ELR (cell line): ENCODE data around the gene BOK.
A peak's percentile ranks its signal among the peaks of the same experiment; 100 is the strongest.

Experiments
- DNase-seq: peaks from one replicate; pipeline ENCODE4 v3.0.0-alpha.2; 2015; ENCODE audit warnings: low read depth

Gene BOK

GRCh38 chr2:241601841-241602240, 43.3 kb downstream of the BOK start:
- no peak for DNase-seq

DNA sequence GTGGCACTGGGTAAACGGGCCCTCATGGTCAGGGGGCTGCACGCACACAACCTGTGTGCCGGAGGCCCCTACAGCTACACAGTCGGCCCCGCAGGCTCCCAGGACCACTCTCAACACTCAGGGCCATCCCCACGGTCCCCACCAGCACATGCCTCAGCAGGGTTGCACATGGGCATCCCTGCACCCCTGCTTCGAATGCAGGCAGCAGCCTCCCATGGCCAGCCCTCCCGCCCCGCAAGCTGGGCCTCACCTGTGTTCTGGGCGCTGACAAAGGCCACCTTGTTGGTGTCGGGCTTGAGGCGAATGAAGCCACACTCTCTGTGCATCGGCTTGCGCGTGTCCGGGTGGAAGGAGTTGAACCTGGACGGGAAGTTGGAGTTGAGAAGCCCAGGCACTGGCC, 44.2 kb downstream of the BOK start:
- DNase-seq = no peak

DNA sequence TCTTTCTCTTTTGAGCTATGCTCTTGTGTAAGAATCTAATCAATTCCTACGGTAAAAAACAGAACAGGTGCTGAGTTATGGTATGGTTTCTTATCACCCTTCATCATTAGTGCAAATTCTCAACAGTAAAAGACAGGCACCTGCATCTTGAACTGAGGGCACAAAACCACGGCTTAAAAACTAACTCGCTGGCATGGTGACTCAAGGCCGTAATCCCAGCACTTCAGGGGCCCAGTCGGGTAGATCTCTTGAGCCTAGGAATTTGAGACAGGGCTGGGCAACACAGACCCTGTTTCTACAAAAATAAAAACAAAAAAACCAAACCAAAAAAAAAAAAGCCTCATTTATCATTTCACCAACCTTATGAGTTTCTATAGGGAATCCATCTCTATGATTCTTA, 45.1 kb downstream of the BOK start:
- no peak for DNase-seq

- DNase-seq = no peak
These were observed 47.6 kb downstream of the BOK start for GRCh38 chr2:241606186-241606585.

DNA sequence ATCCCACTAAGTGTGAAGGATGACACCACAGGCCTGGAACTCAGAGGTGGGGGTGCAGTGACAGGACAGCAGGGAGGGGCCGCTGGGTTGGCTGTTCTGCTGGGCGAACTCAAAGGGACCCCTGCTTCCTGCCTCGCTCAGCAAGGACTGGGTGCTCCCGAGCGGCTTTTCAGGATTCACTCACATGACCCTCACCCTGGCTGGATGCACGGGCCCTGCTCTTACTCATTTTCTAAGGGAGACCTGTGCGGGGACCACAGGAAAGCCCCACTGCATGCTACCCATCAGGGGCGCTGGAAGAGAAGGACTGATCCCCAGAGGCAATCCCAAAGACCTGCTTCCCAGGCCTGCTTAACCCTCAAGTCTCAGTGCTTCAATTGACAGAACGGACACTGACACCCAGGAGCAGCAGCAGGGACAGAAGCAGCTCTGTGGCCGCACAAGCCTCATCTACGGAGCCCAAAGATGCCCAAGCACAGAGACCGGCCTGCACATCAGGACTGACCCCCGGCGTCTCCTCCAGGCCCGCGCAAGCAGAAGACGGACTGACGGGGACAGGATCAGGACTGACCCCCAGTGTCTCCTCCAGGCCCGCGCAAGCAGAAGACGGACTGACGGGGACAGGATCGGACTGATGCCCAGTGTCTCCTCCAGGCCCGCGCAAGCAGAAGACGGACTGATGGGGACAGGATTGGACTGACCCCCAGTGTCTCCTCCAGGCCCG, 48.8 kb downstream of the BOK start:
- no peak for DNase-seq

DNA sequence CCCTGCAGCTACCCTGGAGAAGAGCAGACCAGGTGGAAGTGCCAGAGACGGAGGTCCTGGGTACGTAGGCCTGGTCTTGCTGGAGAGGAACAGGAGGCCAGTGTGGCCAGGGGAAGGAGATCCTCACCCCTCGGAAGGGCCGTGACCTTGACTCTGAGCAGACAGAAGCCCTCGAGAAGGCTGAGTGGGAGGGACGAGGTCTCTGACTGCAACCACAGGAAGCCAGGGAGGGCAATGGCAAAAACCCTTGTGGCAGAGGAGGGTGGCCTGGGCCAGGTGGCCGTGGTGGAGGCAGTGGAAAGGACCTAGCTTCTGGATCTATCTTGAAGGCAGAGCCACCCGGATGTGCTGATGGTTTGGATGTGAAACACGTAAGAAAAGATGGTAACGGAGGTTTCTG, 50.3 kb downstream of the BOK start:
- DNase-seq = no peak

- peak; percentile 89 for DNase-seq
These were observed 51.6 kb downstream of the BOK start for GRCh38 chr2:241609859-241610793.

- no peak for DNase-seq
These were observed 52.5 kb downstream of the BOK start for GRCh38 chr2:241611062-241611461.

DNA sequence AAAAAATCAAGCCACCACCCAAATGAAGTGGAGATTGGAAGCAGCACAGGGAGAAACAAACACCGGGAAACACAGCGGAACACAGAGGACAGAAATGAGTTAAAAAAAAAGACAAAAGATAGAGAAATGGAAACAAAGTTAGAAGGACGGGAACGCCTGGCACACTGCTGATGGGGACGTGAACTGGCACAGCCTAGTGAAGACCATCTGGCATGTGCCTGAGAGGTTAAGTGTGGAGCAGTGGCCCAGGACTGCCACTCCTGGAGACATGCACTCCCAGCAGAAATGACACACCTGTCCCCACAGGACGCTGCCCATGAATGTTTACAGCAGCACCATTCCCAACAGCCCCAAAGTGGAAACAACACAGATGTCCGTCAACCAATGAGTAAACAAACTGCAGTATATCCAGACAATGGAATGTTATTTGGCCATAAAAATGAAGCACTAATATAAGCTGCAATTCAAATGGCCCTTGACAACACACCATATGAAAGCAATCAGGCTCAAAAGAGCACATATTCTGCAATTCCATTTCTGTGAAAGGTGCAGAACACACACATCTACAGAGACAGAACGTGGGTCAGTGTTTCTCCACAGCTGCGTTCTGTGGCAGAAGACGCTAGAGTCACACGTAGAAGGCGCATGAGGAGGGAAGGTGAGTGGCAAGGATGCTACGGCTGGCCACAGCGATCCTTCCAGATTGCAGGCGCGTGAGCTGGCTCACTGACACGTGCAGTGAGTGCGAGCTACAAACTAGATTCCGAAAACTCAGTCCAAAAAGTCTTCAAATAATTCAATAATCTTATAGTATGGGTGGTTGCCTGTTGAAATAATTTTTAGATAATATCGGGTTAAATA, 53.8 kb downstream of the BOK start:
- DNase-seq = no peak

DNA sequence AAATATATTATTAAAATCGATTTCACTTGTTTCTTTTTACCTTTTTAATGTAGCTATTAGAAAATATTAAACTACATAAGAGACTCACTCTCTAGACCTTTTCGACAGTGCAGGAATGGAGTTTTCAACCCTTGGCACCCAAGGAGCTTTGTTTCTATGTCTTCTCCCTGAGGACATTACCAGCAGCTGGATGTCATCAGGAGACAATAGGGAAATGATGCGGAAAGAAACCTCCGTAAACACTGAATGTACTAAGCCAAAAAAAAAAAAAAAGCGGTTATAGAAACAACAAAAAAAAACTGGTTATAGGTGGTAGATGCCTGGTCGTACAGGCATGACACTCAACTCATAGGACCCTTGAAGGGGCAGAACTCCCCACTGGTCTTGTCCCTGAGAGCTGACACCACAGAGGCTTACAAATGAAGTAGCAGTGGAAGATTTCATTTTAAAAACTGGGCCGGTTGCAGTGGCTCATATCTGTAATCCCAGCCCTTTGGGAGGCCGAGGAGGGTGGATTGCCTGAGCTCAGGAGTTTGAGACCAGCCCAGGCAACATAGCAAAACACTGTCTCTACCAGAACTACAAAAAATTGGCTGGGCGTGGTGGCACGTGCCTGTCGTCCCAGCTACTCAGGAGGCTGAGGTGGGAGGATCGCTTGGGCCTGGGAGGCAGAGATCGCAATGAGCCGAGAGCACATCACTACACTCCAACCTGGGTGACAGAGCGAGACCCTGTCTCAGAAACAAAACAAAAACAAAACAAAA, 54.7 kb downstream of the BOK start:
- DNase-seq = no peak

DNA sequence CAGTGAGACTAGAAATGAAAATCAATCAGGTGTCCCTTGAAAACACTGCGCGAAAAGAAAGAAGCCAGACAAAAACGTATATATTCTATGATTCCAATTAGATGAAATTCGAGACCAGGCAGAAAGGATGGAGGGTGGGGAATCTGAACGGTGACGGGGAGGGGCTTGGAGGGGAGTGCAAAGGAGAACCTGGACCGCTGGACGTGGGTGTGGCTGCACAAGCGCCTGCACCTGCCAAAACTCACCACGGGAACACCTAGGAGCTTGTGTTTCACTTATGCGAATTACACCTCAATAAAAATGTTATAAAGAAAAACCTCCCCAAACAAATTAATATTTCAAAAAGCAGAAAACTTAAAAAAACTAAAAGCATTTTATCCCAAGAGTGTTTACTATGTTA, 56.5 kb downstream of the BOK start:
- DNase-seq = no peak

- no peak for DNase-seq
These were observed 57.0 kb downstream of the BOK start for GRCh38 chr2:241615522-241616052.

DNA sequence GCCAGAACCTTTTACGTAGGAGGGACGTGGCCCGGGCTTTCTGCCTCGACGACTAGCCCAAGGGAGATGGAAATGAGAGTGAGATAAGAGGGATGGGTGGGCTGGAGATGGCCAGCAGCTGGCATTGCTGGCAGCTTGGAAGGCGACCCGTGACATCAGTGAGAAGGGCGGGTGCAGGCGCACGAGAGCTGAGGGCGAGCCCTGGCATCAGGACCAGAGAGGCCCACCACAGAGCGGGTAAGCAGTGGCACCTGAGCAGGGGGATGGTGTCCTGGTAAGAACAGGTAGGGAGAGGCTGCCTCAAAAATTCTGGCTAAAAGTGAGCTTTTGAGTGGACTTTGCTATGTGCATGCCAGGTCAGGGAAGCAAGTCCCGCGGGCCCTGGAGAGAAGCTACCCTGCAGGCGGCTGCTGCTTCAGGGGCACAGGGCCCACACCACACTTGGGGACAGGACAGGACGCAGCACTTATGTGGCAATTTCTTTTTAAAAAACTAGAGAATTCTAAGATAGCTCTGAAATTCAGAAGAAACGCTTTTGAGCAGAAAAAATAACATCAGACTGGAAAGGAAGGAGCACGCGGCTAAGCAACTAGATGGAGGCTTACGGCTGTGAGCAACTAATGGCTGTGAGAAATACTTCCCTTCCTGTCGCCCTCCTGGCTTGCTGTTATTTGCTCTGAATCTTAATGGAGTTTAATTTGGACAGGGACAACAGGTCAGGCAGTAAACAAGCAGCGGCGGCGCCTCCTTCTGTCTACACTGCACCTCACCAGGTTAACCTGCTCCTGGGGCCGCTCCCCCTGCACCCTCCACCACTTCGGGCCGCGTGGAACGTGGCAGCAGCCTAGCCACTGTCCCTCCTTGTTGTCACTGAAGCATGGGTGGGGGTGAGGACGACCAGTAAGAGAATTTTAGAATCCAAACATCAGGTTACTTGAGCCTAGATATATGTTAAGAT, 57.9 kb downstream of the BOK start:
- DNase-seq = no peak

GRCh38 chr2:241617431-241618154, 59.0 kb downstream of the BOK start:
- no peak for DNase-seq

DNA sequence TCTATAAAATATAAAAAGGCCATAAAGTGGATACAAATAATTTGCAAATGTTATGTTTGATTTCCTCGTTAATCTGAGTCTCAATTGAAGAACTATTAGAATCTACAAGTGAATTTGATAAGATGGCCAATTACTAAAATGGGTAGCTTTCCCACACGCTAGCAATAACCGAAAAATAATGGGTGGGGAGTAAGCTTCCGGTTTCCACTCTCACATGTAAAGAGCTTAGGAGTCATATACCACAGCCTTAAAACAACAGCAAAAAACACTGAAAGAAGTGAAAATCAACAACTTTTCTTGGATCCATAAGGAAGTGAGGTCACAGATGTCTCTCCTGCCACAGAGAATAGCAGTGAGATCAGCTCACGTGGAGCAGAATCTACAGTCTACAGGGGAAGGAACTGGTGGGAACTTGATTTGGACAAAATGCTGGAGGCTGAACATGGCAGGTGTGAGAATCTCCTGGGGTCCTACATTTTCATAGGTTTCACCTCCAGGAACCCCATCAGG, 59.8 kb downstream of the BOK start:
- no peak for DNase-seq

DNA sequence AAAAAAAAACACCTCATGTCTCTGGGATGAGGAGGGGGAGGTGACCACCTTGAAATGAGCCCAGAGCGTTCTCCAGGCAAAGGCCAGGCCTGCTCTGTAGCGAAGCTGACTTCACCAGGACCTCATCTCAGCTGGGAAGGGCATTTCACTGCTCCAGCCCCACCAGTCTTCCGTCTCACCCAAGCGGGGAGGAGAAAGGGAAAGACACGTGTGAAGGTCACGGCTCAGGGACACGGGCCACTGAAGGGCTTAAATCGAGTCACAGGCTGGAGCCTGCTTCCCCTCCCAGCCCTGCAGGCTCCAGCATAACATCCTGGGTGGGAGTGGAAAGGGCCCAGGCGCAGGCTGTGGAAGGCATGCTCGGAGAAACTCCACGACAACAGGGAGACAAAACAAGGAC, 60.3 kb downstream of the BOK start:
- DNase-seq = no peak

DNA sequence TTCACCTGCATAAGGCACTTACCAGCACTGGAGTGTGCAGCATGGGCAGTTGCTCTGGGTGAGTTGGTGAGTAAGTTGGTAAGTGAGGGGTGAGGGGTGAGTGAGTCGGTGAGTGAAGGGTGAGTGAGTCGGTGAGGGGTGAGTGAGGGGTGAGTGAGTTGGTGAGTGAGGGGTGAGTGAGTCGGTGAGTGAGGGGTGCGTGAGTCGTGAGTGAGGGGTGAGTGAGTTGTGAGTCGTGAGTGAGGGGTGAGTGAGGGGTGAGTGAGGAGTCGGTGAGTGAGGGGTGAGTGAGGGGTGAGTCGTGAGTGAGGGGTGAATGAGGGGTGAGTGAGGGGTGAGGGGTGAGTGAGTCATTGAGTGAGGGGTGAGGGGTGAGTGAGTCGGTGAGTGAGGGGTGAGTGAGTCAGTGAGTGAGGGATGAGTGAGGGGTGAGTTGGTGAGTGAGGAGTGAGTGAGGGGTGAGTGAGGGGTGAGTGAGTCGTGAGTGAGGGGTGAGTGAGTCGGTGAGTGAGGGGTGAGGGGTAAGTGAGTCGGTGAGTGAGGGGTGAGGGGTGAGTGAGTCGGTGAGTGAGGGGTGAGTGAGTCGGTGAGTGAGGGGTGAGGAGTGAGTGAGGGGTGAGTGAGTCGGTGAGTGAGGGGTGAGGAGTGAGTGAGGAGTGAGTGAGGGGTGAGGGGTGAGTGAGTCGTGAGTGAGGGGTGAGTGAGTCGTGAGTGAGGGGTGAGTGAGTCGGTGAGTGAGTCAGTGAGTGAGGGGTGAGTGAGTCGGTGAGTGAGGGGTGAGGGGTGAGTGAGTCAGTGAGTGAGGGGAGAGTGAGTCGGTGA, 61.3 kb downstream of the BOK start:
- no peak for DNase-seq

DNA sequence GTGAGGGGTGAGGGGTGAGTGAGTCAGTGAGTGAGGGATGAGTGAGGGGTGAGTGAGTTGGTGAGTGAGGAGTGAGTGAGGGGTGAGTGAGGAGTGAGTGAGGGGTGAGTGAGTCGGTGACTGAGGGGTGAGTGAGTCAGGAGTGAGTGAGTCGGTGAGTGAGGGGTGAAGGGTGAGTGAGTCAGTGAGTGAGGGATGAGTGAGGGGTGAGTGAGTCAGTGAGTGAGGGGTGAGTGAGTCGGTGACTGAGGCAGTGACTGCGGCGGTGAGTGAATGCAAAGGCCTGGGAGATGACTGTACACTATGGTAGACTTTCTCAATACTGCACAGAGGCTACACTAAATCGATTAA, 61.8 kb downstream of the BOK start:
- peak; percentile 60 for DNase-seq
